Activated naive CD8-positive, alpha-beta T cell treated with anti-CD3 and anti-CD28 coated beads for 36 hours (primary cell): ENCODE data around the gene RNU7-1. TPM values are rescaled to one million over a fixed set of nuclear protein-coding genes. Genes with fewer than 3 reads are reported as not detected.
"Not testable (repeated sequence)": the region's sequence is repeated elsewhere in the genome, so short reads cannot be mapped to it uniquely, and the experiment has no call there.

Experiments used
- DNase-seq: peaks from one replicate; pipeline ENCODE4 v3.0.0; 2021
- H3K27ac Mint-ChIP-seq: one replicate; pipeline ENCODE4 v1.8.0; 2022; ENCODE audit warnings: mild to moderate bottlenecking, moderate library complexity, mixed read lengths
- H3K27me3 Mint-ChIP-seq: one replicate; pipeline ENCODE4 v1.8.0; 2022; ENCODE audit warnings: mild to moderate bottlenecking, mixed read lengths
- H3K36me3 Mint-ChIP-seq: one replicate; pipeline ENCODE4 v1.8.0; 2021; ENCODE audit warnings: mild to moderate bottlenecking, mixed read lengths
- H3K4me1 Mint-ChIP-seq: one replicate; pipeline ENCODE4 v1.8.0; 2021; ENCODE audit warnings: mixed read lengths
- H3K4me3 Mint-ChIP-seq: one replicate; pipeline ENCODE4 v1.8.0; 2022; ENCODE audit warnings: mild to moderate bottlenecking, moderate library complexity, mixed read lengths
- H3K9me3 Mint-ChIP-seq: one replicate; pipeline ENCODE4 v1.8.0; 2022; ENCODE audit warnings: mixed read lengths
- total RNA-seq, 2 experiments: library from RNA; stranded (reverse); gene quantifications; one replicate each; pipeline ENCODE4 v1.2.3, GENCODE V29; 2021

Gene RNU7-1
- not detected for total RNA-seq

DNA sequence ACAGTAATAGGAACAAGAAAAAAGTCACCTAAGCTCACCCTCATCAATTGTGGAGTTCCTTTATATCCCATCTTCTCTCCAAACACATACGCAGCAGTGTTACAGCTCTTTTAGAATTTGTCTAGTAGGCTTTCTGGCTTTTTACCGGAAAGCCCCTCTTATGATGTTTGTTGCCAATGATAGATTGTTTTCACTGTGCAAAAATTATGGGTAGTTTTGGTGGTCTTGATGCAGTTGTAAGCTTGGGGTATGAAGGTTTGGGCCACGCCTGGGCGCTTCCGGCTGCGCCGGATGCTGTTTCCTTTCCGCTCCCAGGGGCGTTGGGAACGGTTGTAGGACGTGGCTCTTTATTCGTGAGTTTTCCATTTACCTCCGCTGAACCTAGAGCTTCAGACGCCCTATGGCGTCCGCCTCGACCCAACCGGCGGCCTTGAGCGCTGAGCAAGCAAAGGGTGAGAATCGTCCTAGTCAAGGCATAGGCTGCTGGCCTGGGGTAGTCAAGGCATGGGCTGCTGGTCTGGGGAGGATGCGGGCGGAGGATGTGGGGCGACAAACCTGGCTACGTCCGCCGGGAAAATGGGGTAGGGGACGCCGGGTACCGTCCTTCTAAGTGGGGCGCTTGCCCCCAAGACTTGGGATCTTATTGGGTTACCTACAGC is at the start of gene RNU7-1, which contains the start of gene C12orf57:
Gene RNU7-1 (plus strand): TSS at position 95 of the 659 bp plus-strand sequence.
Gene C12orf57 (plus strand): TSS at position 301 of the 659 bp plus-strand sequence. CDS start 100 bp downstream, at position 401.
- H3K9me3 Mint-ChIP-seq, result no peaks in the 10 kb centered on the region
- peaks cover 53% of the 10 kb centered on the region for H3K4me1 Mint-ChIP-seq
- H3K4me3 Mint-ChIP-seq, result peak within 1 kb of the TSS; percentile 84
- peaks cover 4% of the 10 kb centered on the region for H3K27me3 Mint-ChIP-seq
- peak; percentile 89 for DNase-seq
- H3K36me3 Mint-ChIP-seq, result peaks cover 20% of the 10 kb centered on the region
- H3K27ac Mint-ChIP-seq, result peak within 1 kb of the TSS; percentile 93

DNA sequence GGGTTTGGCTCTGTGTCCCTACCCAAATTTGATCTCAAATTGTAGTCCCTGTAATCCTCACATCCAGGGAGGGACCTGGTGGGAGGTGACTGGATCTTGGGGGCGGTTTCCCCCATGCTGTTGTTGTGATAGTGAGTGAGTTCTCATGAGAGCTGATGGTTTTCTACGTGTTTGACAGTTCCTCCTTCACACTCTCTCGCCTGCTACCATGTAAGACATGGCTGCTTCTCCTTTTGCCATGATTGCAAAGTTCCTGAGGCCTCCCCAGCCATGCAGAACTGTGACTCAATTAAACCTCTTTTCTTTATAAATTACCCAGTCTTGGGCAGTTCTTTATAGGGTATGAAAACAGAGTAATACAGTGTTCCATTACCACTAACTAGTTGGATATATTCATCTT is 49.3 kb upstream of the RNU7-1 start:
- H3K9me3 Mint-ChIP-seq, result no peaks in the 10 kb centered on the region
- peaks cover 1% of the 10 kb centered on the region for H3K36me3 Mint-ChIP-seq
- H3K27me3 Mint-ChIP-seq, result no peaks in the 10 kb centered on the region
- H3K27ac Mint-ChIP-seq, result no peak overlapping the region
- no peak overlapping the region for H3K4me3 Mint-ChIP-seq
- no peak for DNase-seq
- peaks cover 19% of the 10 kb centered on the region for H3K4me1 Mint-ChIP-seq

DNA sequence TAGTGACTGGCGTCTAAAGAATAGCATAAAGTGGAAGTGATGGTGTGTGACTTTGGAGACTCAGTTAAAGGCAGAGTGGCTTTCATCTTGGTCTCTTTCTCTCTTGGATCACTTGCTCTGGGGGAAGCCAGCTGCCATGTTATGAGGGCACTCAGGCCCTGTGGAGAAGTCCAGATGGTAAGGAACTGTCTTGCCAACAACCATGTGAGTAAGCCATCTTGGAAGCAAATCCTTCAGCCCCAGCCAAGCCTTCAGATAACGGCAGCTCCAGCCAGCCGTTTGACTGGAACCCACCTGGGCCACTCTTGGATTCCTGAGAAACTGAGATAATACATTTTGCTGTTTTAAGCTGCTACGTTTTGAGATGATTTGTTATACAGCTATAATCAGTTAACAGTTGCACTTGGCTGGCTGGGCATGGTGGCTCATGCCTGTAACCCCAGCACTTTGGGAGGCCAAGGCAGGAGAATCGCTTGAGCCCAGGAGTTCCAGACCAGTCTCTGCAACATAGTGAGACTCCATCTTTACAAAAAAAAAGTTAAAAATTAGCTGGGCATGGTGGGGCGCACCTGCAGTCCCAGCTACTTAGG is 46.7 kb upstream of the RNU7-1 start:
- Mint-ChIP-seq H3K27ac (no peak overlapping the region), H3K36me3 (peaks cover 1% of the 10 kb centered on the region), H3K9me3 (no peaks in the 10 kb centered on the region), H3K4me1 (peaks cover 18% of the 10 kb centered on the region), H3K4me3 (no peak overlapping the region), H3K27me3 (no peaks in the 10 kb centered on the region)
- no peak for DNase-seq

DNA sequence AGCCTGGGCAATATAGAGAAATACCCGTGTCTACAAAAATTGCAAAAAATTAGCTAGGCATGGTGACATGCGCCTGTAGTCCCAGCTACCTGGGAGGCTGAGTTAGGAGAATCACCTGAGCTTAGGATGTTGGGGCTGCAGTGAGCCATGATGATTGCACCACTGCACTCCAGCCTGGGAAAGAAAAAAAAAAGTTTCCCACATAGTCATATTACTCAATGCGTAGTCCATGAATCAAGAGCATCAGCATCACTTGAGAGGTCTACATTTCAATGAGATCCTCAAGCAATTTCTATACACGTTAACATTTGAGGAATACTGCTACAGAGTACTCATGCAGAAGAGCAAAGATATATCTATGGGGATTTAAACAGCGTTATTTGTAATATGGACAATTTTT is 44.2 kb upstream of the RNU7-1 start:
- peaks cover 12% of the 10 kb centered on the region for H3K4me1 Mint-ChIP-seq
- H3K27ac Mint-ChIP-seq, result no peak overlapping the region
- H3K36me3 Mint-ChIP-seq, result no peaks in the 10 kb centered on the region
- H3K9me3 Mint-ChIP-seq, result no peaks in the 10 kb centered on the region
- DNase-seq, result no peak
- no peaks in the 10 kb centered on the region for H3K27me3 Mint-ChIP-seq
- H3K4me3 Mint-ChIP-seq, result no peak overlapping the region

DNA sequence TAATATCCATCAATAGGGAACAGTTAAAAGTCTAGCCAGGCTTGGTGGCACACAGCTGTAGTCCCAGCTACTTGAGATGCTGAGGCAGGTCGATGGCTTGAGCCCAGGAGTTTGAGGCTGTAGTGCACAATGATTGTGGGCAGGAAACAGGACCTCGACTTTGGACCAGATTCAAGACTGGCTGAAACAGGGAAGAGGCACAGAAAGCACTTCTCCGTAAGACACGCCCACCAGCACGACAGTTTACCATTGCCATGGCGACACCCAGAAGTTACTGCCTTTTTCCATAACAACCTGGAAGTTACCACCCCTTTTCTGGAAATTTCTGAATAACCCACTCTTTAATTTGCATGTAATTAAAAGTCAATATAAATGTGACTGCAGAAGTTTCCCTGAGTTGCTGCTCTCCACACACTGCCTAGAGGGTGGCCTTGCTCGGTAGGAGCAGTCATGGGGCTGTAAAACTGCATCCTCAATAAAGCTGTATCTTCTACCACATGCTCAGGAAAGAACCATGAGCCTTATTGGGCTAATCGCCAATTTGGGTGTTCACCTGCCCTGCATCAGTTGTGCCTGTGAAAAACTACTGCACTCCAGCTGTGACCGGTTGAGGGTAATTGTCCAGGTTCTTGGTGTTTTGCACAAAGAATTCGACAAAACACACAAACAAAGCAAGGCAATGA is 43.6 kb upstream of the RNU7-1 start:
- peak; percentile 30 for DNase-seq
- no peaks in the 10 kb centered on the region for H3K36me3 Mint-ChIP-seq

DNA sequence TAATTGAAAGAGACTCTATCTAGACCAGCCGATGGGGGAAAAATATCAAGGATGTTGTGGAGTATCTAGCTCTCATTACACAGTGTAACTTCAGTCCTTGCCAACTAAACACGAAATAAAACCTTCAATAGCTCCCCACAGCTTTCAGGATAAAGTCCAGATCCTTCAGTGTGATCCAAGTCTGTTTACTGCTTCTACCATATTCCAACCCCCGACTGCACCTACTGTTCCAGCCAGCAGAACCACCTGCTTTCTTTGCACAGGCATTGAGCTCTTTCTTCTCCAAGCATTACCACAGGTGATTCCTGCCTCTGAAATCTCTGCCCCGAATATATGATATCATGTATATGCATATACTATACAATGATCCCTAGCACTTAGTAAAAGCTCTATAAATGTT is 41.2 kb upstream of the RNU7-1 start:
- no peak overlapping the region for H3K4me3 Mint-ChIP-seq
- H3K27me3 Mint-ChIP-seq, result no peaks in the 10 kb centered on the region
- no peaks in the 10 kb centered on the region for H3K36me3 Mint-ChIP-seq
- no peak overlapping the region for H3K27ac Mint-ChIP-seq
- peaks cover 12% of the 10 kb centered on the region for H3K4me1 Mint-ChIP-seq
- no peak for DNase-seq
- H3K9me3 Mint-ChIP-seq, result no peaks in the 10 kb centered on the region

More for the DNA sequence above, 43.6 kb upstream of the RNU7-1 start:
- Mint-ChIP-seq H3K4me3 (no peak overlapping the region), H3K27me3 (no peaks in the 10 kb centered on the region), H3K9me3 (no peaks in the 10 kb centered on the region), H3K4me1 (peaks cover 12% of the 10 kb centered on the region), H3K27ac (no peak overlapping the region)

DNA sequence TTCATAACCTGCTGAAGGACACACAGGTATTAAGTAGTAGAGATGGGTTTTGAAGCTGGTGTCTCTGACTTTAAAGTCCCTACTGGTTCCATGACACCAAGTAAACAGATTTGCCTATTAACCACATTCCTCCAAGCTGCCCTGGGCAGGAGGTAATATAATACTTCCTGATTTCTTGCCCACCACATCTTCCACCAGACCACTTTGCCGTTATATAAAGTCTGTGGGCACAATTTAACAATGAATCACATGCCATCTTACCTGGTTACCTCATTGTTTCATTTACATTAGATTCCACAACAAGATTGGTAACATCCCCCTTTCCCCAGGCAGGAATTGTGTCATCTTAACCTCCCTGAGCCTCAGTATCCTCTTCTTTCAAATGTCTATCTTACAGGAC is 39.9 kb upstream of the RNU7-1 start:
- H3K27ac Mint-ChIP-seq, result no peak overlapping the region
- no peaks in the 10 kb centered on the region for H3K36me3 Mint-ChIP-seq
- H3K4me1 Mint-ChIP-seq, result peaks cover 12% of the 10 kb centered on the region
- H3K4me3 Mint-ChIP-seq, result no peak overlapping the region
- H3K9me3 Mint-ChIP-seq, result no peaks in the 10 kb centered on the region
- DNase-seq, result no peak
- no peaks in the 10 kb centered on the region for H3K27me3 Mint-ChIP-seq

DNA sequence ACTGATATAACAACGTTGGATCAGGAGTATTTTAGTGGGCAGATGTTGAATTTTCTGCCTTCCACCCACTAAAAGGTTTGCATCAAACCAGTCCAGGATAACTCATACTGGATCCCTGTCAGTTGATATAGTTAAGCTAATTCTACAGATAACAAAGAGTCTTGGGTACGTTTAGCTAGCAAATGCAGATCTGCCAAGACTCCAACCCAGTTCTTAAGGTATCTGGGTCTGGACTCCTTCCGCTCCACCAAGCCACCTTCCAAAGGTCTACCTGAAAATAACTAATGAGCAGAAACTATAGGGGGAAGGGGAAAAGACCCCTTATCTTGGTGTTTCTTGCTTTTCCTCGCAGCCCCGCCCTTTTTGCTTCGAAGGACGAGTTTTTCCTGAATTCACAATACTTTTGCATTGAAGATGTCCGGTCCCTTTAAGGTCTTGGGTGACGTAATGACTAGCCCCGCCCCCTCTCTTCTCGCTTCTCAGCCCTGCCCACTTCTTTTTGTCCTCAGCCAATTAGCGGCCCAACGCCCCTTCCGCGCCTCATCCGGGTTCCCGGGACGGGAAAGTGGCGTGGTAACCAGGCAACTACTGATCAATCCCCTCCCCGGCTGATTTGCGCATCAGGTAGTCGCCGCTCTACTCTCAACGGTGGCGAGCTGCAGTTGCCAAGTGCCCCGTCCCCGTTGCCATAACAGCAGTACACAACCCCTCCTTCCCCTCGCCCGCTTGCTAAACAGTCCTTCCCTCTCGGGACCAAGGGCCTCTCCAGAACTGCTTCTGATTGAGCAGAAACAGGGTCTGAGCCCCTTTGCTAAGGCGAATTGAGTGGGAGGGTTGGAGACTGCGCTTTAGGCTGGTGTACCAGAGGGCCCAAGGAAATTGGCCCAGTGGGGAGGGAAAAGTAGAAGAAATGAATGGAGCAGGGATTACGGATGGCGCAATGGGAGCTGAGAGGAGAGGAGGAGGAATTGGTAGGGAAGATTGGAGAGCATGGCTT is 39.0 kb upstream of the RNU7-1 start, which contains the start of gene LRRC23:
Gene LRRC23 (plus strand): TSS at position 543 of the 997 bp plus-strand sequence. CDS start 812 bp downstream, outside the sequence.
- no peak within 1 kb of the TSS for H3K4me3 Mint-ChIP-seq
- H3K4me1 Mint-ChIP-seq, result peaks cover 10% of the 10 kb centered on the region
- no peaks in the 10 kb centered on the region for H3K36me3 Mint-ChIP-seq
- H3K9me3 Mint-ChIP-seq, result no peaks in the 10 kb centered on the region
- no peak within 1 kb of the TSS for H3K27ac Mint-ChIP-seq
- no peaks in the 10 kb centered on the region for H3K27me3 Mint-ChIP-seq
- peak; percentile 97 for DNase-seq

DNA sequence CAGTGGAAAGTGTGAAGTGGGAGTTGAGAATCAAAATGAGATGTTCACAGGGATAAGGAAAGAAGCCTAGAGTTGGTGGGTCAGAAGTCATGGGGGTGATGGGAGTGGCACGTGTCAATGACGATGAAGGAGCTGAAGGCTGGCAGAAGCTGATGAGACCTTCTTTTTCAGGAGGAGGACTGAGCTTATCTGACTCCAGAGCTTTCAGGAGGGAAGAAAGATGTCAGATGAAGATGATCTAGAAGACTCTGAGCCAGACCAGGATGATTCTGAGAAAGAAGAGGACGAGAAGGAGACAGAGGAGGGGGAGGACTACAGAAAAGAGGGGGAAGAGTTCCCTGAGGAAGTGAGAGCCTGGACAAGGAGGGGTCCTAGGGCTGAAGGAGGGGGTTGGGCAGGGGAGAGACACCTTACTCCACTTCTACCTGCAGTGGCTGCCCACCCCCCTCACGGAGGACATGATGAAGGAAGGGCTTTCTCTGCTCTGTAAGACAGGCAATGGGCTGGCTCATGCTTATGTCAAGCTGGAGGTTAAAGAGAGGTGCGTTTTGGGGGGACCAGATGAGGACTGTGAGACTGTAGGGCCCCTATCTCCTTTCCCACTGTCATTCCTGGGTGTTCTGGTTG is 38.1 kb upstream of the RNU7-1 start:
- no peaks in the 10 kb centered on the region for H3K36me3 Mint-ChIP-seq
- DNase-seq, result no peak
- no peak overlapping the region for H3K4me3 Mint-ChIP-seq
- H3K9me3 Mint-ChIP-seq, result no peaks in the 10 kb centered on the region
- peaks cover 2% of the 10 kb centered on the region for H3K4me1 Mint-ChIP-seq
- H3K27ac Mint-ChIP-seq, result no peak overlapping the region
- H3K27me3 Mint-ChIP-seq, result no peaks in the 10 kb centered on the region

DNA sequence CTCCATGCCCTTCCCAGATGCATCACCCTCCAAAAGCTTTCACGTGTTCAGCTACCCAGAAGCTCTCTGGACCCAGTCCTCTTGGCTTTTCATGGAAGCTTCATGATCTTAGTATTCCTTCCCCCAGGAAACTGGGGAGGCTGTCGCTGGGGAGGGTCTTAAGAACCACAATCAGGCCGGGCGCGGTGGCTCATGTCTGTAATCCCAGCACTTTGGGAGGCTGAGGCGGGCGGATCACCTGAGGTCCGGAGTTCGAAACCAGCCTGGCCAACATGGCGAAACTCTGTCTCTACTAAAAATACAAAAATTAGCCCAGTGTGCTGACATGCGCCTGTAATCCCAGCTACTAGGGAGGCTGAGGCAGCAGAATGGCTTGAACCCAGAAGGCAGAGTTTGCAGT is 35.5 kb upstream of the RNU7-1 start:
- not testable (repeated sequence) for H3K27me3 Mint-ChIP-seq, H3K4me1 Mint-ChIP-seq, DNase-seq, H3K36me3 Mint-ChIP-seq, H3K27ac Mint-ChIP-seq, H3K4me3 Mint-ChIP-seq, H3K9me3 Mint-ChIP-seq

DNA sequence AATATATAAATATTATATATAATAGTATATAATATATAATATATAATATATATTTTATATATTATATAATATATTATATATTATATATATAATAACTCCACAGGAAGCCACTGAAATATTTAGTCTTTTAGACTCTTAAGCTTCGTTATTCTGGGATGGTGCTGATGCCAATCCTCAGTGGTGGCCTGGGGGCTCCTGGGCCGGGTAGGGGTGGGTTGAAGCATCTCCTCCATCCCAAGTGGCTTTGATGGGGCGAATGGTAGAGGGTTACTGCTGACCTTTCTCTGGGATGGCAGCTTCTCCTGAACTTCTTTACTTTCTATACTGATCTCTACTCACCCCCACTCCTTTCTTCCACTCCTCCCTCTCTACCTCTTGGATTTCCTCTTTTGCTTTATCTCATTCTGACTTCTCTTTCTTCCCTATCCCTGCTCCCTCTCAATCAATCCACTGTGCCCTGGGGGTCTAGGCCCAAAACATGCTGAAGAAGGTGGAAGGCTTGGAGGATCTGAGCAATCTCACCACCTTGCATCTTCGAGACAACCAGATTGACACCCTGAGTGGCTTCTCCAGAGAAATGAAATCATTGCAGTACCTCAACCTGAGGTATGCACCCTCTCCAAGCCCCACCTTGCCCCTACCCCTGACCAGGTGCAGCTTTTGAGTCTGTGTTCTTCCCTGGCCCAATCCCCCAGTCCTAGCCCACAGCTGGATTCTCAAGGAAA is 34.0 kb upstream of the RNU7-1 start:
- Mint-ChIP-seq H3K27me3 (no peaks in the 10 kb centered on the region), H3K4me1 (peaks cover 12% of the 10 kb centered on the region), H3K9me3 (no peaks in the 10 kb centered on the region), H3K27ac (no peak overlapping the region), H3K4me3 (no peak overlapping the region), H3K36me3 (no peaks in the 10 kb centered on the region)
- no peak for DNase-seq

DNA sequence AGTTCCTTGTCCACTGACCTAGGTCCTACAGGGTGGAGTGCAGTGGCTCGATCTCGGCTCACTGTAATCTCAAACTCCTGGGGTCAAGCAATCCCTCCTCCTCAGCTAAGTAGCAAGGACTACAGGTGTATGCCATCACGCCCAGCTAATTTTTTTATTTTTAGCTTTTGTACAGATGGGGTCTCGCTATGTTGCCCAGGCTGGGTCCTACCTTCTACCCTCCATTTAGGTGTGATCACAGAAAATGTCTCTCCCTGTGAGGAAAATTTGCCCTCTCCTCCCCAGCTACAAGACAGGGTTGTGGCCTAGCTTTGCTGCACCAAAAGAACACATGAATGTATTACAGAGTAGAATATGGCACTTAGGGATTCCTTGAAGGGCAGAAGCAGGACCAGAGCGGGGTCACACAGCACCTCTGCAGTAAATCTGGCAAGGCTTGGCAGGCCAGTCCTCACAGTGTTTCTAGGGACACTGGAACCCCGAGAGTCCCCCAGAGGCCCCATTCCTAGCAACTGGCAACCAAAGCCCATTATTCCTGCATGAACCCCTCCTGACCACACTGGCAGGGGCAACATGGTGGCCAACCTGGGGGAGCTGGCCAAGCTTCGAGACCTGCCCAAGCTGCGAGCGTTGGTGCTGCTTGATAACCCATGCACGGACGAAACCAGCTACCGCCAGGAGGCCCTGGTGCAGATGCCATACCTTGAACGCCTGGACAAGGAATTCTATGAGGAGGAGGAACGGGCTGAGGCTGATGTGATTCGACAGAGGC is 31.3 kb upstream of the RNU7-1 start:
- no peaks in the 10 kb centered on the region for H3K9me3 Mint-ChIP-seq
- H3K4me1 Mint-ChIP-seq, result peaks cover 23% of the 10 kb centered on the region
- H3K36me3 Mint-ChIP-seq, result peaks cover 22% of the 10 kb centered on the region
- no peaks in the 10 kb centered on the region for H3K27me3 Mint-ChIP-seq
- no peak for DNase-seq
- peak overlapping the region; percentile 59 for H3K4me3 Mint-ChIP-seq
- no peak overlapping the region for H3K27ac Mint-ChIP-seq

DNA sequence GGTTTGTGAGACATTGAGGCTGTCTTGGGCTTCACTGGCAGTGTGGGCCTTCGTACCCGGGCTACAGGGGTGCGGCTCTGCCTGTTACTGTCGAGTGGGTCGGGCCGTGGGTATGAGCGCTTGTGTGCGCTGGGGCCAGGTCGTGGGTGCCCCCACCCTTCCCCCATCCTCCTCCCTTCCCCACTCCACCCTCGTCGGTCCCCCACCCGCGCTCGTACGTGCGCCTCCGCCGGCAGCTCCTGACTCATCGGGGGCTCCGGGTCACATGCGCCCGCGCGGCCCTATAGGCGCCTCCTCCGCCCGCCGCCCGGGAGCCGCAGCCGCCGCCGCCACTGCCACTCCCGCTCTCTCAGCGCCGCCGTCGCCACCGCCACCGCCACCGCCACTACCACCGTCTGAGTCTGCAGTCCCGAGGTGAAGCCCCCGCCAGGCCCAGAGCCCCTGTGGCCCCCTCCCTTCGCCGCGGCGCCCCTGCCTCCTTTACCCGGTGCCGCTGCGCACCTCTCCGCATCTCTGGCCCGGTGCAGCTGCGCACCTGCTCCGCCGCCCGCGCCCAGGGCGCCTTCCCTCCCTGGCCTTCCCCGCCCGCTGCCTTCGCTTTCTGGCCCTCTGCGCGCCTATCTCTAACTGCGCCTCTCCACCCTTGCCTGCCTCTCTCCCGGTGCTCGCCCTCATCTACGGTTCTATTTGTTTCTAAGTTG is 29.2 kb upstream of the RNU7-1 start, which contains the start of gene ENO2:
Gene ENO2 (plus strand): TSS at position 335 of the 701 bp plus-strand sequence. CDS start 1,253 bp downstream, outside the sequence.
- Mint-ChIP-seq H3K27me3 (no peaks in the 10 kb centered on the region), H3K4me3 (peak within 1 kb of the TSS; percentile 100), H3K4me1 (peaks cover 23% of the 10 kb centered on the region), H3K36me3 (peaks cover 28% of the 10 kb centered on the region), H3K27ac (peak within 1 kb of the TSS; percentile 90), H3K9me3 (no peaks in the 10 kb centered on the region)
- peak; percentile 87 for DNase-seq
